HCT116 (cell line): ENCODE measurements around the gene ACR. TPM values are rescaled to one million over a fixed set of nuclear protein-coding genes. Genes with fewer than 3 reads are reported as not detected.

Experiments
- ATAC-seq: fragments of 200-7000 bp; cut with Tn5 transposase; 2 replicates; pipeline ENCODE4 v1.9.1; 2020; ENCODE audit warnings: mild to moderate bottlenecking, moderate library complexity
- BruUV-seq: library from RNA; stranded (reverse); fragments of 400-500 nt; replicated peaks from 2 replicates; lab custom pipeline; 2021; lab: Mats Ljungman, UMichigan
- CTCF ChIA-PET: fragments of 300-600 bp; sonication (Branson Sonifier 250); formaldehyde crosslinking; loops from one replicate; lab custom pipeline; 2021; ENCODE audit warnings: antibody characterized with exemption; lab: Charles Lee
- POLR2A ChIA-PET: fragments of 300-600, 350-600 bp; sonication (Branson Sonifier 250); formaldehyde crosslinking; loops from one replicate; lab custom pipeline; 2021; ENCODE audit warnings: antibody characterized with exemption; lab: Charles Lee
- RAD21 ChIA-PET, 2 experiments: fragments of 300-600 bp; sonication (Branson Sonifier 250); formaldehyde crosslinking; loops; one replicate each; lab custom pipeline; 2023; ENCODE audit warnings: low total read pairs in 2 of 2; ENCODE audit not compliant: uncharacterized antibody in 2 of 2, unreplicated experiment in 2 of 2, low non-redundant PET in 1 of 2; lab: Charles Lee
- DNase-seq: peaks from one replicate; pipeline ENCODE4 v3.0.0-alpha.2; 2010; ENCODE audit warnings: low read depth, low spot score
- H2AFZ ChIP-seq: fragments of 200-600 bp; shearing (Covaris generic), sonication (generic); 2 replicates; pipeline ENCODE4 v1.6.1; 2017; ENCODE audit warnings: low read depth, mixed run types, mixed read lengths, antibody characterized with exemption, low read length; ENCODE audit not compliant: poor library complexity, severe bottlenecking
- H3K27ac ChIP-seq: 2 replicates; pipeline ENCODE4 v1.5.1; 2012; ENCODE audit warnings: low read depth, low read length
- H3K27me3 ChIP-seq: fragments of 200-600 bp; sonication (generic); 2 replicates; pipeline ENCODE4 v1.6.1; 2016; ENCODE audit warnings: mixed run types, low read length, mixed read lengths; ENCODE audit not compliant: insufficient read depth
- H3K36me3 ChIP-seq, 2 experiments: fragments of 200-500 bp in 1 of 2; fragments of 200-600 bp in 1 of 2; sonication (Bioruptor generic) in 1 of 2; sonication (generic) in 1 of 2; 2 replicates each; pipeline versions ENCODE4 v1.5.1 to v1.6.1; 2014 to 2016; ENCODE audit warnings: low read length in 2 of 2, inconsistent platforms in 1 of 2, mixed read lengths in 1 of 2, mixed run types in 1 of 2; ENCODE audit not compliant: insufficient read depth in 2 of 2, control insufficient read depth in 1 of 2
- H3K4me1 ChIP-seq, 2 experiments: fragments of 200-600 bp in 1 of 2; sonication (generic) in 1 of 2; 2 replicates each; pipeline versions ENCODE4 v1.5.1 to v1.6.1; 2012 to 2017; ENCODE audit warnings: low read length in 2 of 2, inconsistent platforms in 1 of 2, mild to moderate bottlenecking in 1 of 2, mixed read lengths in 1 of 2, mixed run types in 1 of 2, moderate library complexity in 1 of 2; ENCODE audit not compliant: insufficient read depth in 2 of 2, control insufficient read depth in 1 of 2
- H3K4me2 ChIP-seq: fragments of 200-600 bp; sonication (generic); 2 replicates; pipeline ENCODE4 v1.6.1; 2017; ENCODE audit warnings: mixed run types, low read length, mixed read lengths
- H3K4me3 ChIP-seq, 2 experiments: fragments of 200-600 bp in 1 of 2; sonication (generic) in 1 of 2; replicated peaks in 1 of 2; 2 replicates each; pipeline ENCODE4 v1.5.1; 2011 to 2016; ENCODE audit warnings: low read length in 2 of 2, control low read depth in 1 of 2, low read depth in 1 of 2, mild to moderate bottlenecking in 1 of 2, mixed read lengths in 1 of 2, mixed run types in 1 of 2
- H3K79me2 ChIP-seq: fragments of 200-600 bp; sonication (generic); 2 replicates; pipeline ENCODE4 v1.6.1; 2017; ENCODE audit warnings: mild to moderate bottlenecking, mixed run types, low read length, moderate library complexity, mixed read lengths; ENCODE audit not compliant: insufficient read depth
- H3K9ac ChIP-seq: fragments of 200-600 bp; sonication (generic); 2 replicates; pipeline ENCODE4 v1.6.1; 2016; ENCODE audit warnings: low read length, mixed read lengths
- H3K9me2 ChIP-seq: fragments of 200-600 bp; sonication (generic), shearing (Covaris generic); 2 replicates; pipeline ENCODE4 v1.6.1; 2017; ENCODE audit warnings: mixed run types, mild to moderate bottlenecking, moderate library complexity; ENCODE audit not compliant: insufficient read depth
- H3K9me3 ChIP-seq, 2 experiments: fragments of 200-500 bp in 1 of 2; fragments of 200-600 bp in 1 of 2; sonication (Bioruptor generic) in 1 of 2; sonication (generic) in 1 of 2; 2 replicates each; pipeline ENCODE4 v1.6.1; 2014 to 2017; ENCODE audit warnings: low read length in 2 of 2, mixed read lengths in 2 of 2, inconsistent platforms in 1 of 2, low read depth in 1 of 2, mild to moderate bottlenecking in 1 of 2, mixed run types in 1 of 2, moderate library complexity in 1 of 2; ENCODE audit not compliant: control insufficient read depth in 1 of 2, insufficient read depth in 1 of 2
- H4K20me1 ChIP-seq: fragments of 200-600 bp; sonication (generic), shearing (Covaris generic); 2 replicates; pipeline ENCODE4 v1.6.1; 2017; ENCODE audit warnings: mixed run types, mild to moderate bottlenecking, moderate library complexity; ENCODE audit not compliant: insufficient read depth
- CBX3 ChIP-seq: IDR thresholded peaks from 2 replicates; pipeline ENCODE4 v1.6.1; 2012; ENCODE audit warnings: low read depth
- RAD21 ChIP-seq: IDR thresholded peaks from 2 replicates; pipeline ENCODE4 v1.6.1; 2012; ENCODE audit warnings: low read depth, mild to moderate bottlenecking
- SP1 ChIP-seq: IDR thresholded peaks from 2 replicates; pipeline ENCODE4 v1.6.1; 2012; ENCODE audit warnings: low read depth
- YY1 ChIP-seq: IDR thresholded peaks from 2 replicates; pipeline ENCODE4 v1.6.1; 2011; ENCODE audit warnings: low read length, low read depth, moderate library complexity, mild to moderate bottlenecking; ENCODE audit not compliant: insufficient replicate concordance; ENCODE audit errors: extremely low read depth
- ZNF274 ChIP-seq: fragments of 200-500 bp; sonication (Bioruptor generic); IDR thresholded peaks from 2 replicates; pipeline ENCODE4 v1.6.1; 2014; ENCODE audit warnings: mild to moderate bottlenecking, low read depth, low read length, inconsistent platforms
- intact Hi-C: fragments of 100-400 bp; cut with micrococcal nuclease; formaldehyde crosslinking; loops from 2 replicates; pipeline ENCODE4 v1.10.0; 2022
- total RNA-seq: library from RNA; stranded (reverse); gene quantifications from one replicate; pipeline ENCODE4 v1.2.1, GENCODE V29; 2021; ENCODE audit not compliant: unreplicated experiment
- TF ChIP-seq, protein P1 (sequence below), 3 experiments: fragments of 200-600 bp in 1 of 3; sonication (generic) in 1 of 3; IDR thresholded peaks in 2 of 3; conservative IDR thresholded peaks in 1 of 3; 2 replicates each; pipeline ENCODE4 v1.5.1; 2012 to 2017; ENCODE audit warnings: low read depth in 2 of 3, low read length in 2 of 3, antibody characterized with exemption in 1 of 3, borderline replicate concordance in 1 of 3, control low read depth in 1 of 3, mild to moderate bottlenecking in 1 of 3, mixed read lengths in 1 of 3, mixed run types in 1 of 3, moderate library complexity in 1 of 3; ENCODE audit not compliant: insufficient read depth in 1 of 3
- TF ChIP-seq, protein P2 (sequence below): IDR thresholded peaks from 2 replicates; pipeline ENCODE4 v1.6.1; 2012

The ACR gene
- total RNA-seq, 1 experiment from 2014 or later = 1.5 TPM

DNA sequence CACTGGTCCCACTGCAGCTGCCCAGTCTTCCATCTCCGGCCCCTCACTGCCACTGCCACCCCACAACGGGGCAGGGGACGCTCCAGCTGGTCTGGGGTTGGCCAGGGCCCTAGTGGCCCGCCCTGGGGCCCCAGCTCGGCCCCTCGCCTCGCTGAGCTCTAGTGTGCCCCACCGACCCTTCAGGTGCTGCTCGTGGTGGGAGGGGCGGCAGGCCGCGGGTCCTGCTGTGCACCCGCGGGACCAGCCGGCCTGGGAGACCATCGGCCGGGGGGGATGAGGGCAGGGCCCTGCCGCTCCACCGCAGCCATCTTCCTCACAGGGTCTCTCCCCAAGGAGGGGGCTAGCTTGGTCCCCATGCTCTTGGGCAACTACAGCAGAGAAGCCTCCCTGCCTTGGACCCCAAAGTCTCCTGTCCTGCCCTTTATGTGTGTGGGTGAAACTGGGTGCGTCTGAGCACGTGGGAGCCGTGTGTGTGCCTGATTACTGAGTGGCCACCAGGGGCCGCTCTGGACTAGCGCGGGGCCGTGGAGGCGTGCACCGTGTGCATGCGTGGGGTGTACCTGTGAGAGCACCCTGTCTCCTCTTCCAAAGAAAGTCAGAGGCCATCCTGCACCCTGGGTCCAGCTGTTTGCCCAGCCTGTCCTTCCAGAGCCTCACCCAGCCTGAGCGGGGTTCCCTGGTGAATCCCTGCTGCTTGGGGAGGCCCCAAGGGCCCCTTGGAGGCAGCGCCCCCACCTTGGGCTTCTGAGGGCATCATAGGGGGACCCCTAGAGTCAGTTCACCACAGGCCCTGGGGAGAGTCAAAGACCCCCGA, 6.0 kb upstream of the ACR start:
- CTCF ChIA-PET = no interaction called here
- peak; percentile 15 for DNase-seq

More for the DNA sequence above, 6.0 kb upstream of the ACR start:
- no TSS peak for BruUV-seq
- Histone ChIP-seq H3K79me2 (no peaks in the 10 kb centered on the region), H3K9ac (peak overlapping the region; percentile 35), H3K4me3 (no peak overlapping the region), H3K4me1 (peaks cover 0 to 12% of the 10 kb centered on the region in 2 experiments; a peak in 2 of 4 replicates), H3K27ac (peak overlapping the region; percentile 27; the same call in 1 of the 2 replicates), H2AFZ (no peak overlapping the region), H3K9me3 (no peaks in the 10 kb centered on the region), H3K4me2 (no peak overlapping the region), H3K27me3 (no peaks in the 10 kb centered on the region), H3K36me3 (no peaks in the 10 kb centered on the region; a peak in 1 of 4 replicates)
- RAD21 ChIA-PET = no interaction called here
- intact Hi-C loops = no loop called here
- TF ChIP-seq, protein P1, sequence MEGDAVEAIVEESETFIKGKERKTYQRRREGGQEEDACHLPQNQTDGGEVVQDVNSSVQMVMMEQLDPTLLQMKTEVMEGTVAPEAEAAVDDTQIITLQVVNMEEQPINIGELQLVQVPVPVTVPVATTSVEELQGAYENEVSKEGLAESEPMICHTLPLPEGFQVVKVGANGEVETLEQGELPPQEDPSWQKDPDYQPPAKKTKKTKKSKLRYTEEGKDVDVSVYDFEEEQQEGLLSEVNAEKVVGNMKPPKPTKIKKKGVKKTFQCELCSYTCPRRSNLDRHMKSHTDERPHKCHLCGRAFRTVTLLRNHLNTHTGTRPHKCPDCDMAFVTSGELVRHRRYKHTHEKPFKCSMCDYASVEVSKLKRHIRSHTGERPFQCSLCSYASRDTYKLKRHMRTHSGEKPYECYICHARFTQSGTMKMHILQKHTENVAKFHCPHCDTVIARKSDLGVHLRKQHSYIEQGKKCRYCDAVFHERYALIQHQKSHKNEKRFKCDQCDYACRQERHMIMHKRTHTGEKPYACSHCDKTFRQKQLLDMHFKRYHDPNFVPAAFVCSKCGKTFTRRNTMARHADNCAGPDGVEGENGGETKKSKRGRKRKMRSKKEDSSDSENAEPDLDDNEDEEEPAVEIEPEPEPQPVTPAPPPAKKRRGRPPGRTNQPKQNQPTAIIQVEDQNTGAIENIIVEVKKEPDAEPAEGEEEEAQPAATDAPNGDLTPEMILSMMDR (IDR thresholded peaks at IDR 0.05 in 2 of 3, conservative IDR thresholded peaks at IDR 0.05 in 1 of 3; ENCODE audit: borderline replicate concordance in 1 of 3, insufficient read depth in 1 of 3, low read depth in 2 of 3, low read length in 2 of 3) = peak; percentile 74 to 96 (median 84); a peak in 5 of 6 replicates
- TF ChIP-seq SP1 = no peak
- TF ChIP-seq YY1 = no peak
- TF ChIP-seq, protein P2, sequence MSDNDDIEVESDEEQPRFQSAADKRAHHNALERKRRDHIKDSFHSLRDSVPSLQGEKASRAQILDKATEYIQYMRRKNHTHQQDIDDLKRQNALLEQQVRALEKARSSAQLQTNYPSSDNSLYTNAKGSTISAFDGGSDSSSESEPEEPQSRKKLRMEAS = peak; percentile 94
- TF ChIP-seq CBX3 = no peak
- peak; percentile 90 for TF ChIP-seq RAD21
- TF ChIP-seq ZNF274 = no peak
- TF ChIP-seq, all 23 proteins: peak for 3
- H3K9me2 ChIP-seq = no peaks in the 10 kb centered on the region
- peak; percentile 95 for ATAC-seq
- no peaks in the 10 kb centered on the region for H4K20me1 ChIP-seq
- POLR2A ChIA-PET = no interaction called here
